Right lobe of liver (tissue), 6 donors: ENCODE measurements around the gene DLGAP5. TPM values are rescaled to one million over a fixed set of nuclear protein-coding genes. Genes with fewer than 3 reads are reported as not detected.

Source experiments
- ATAC-seq, 4 donors: fragments of 200-7000 bp; cut with Tn5 transposase; one replicate each; pipeline ENCODE4 v1.9.1; 2020; ENCODE audit warnings: mild to moderate bottlenecking in 4 of 4, moderate library complexity in 4 of 4
- DNase-seq, 3 donors: peaks; one replicate each; pipeline ENCODE4 v3.0.0-alpha.2; 2020
- H3K27ac ChIP-seq, 3 donors: fragments of 200-600 bp; one replicate each; pipeline ENCODE4 v1.8.0; 2022
- H3K27me3 ChIP-seq, 2 donors: fragments of 200-600 bp; one replicate each; pipeline ENCODE4 v1.8.0; 2022
- H3K36me3 ChIP-seq, 4 donors: fragments of 200-600 bp; sonication (generic) in 1 of 4; one replicate each; pipeline versions ENCODE4 v1.5.1 to v1.8.0; 2017 to 2022; ENCODE audit warnings: control low read depth in 1 of 4
- H3K4me1 ChIP-seq, 4 donors: fragments of 200-600 bp; sonication (generic) in 1 of 4; one replicate each; pipeline versions ENCODE4 v1.5.1 to v1.8.0; 2017 to 2022; ENCODE audit warnings: control low read depth in 1 of 4
- H3K4me3 ChIP-seq, 3 donors: fragments of 200-600 bp; one replicate each; pipeline ENCODE4 v1.8.0; 2022
- H3K9me3 ChIP-seq, 4 donors: fragments of 200-600 bp; sonication (generic) in 1 of 4; one replicate each; pipeline versions ENCODE4 v1.5.1 to v1.8.0; 2017 to 2022; ENCODE audit warnings: control low read depth in 1 of 4
- CTCF ChIP-seq, 4 donors: fragments of 200-600 bp in 3 of 4; fragments of 450-650 bp in 1 of 4; IDR thresholded peaks; one replicate each; pipeline versions ENCODE4 v1.5.1 to v1.8.0; 2016 to 2022; ENCODE audit warnings: antibody characterized with exemption in 4 of 4, mild to moderate bottlenecking in 2 of 4
- POLR2A ChIP-seq: fragments of 450-650 bp; IDR thresholded peaks from one replicate; pipeline ENCODE4 v1.6.1; 2017; ENCODE audit warnings: antibody characterized with exemption, mild to moderate bottlenecking
- WGBS: methylation state at CpG from one replicate; pipeline ENCODE4 v1.1.6; 2018; ENCODE audit warnings: low coverage, low lambda C conversion rate; ENCODE audit not compliant: insufficient coverage; ENCODE audit errors: missing lambda C conversion rate; 5-methylcytosine and 5-hydroxymethylcytosine counted together
- intact Hi-C, 2 donors: fragments of 100-400 bp; cut with DNase I; formaldehyde crosslinking; loops; one replicate each; pipeline versions ENCODE4 v1.11.2 to v1.14.1; 2022
- total RNA-seq, 6 experiments: library from RNA; depleted of rRNA in 2 of 6; stranded (reverse); fragments of >200 nt in 2 of 6; fragmentation: NEBNext Ultra II Directional in 3 of 6; extraction: Animal tissue kit (Norgen Biotek cat#: 25700) in 3 of 6; gene quantifications; one replicate each; pipeline versions ENCODE4 v1.1.0 to v1.2.4, GENCODE V29; 2016 to 2023
- donor health status: DM: no; HTN: yes; CAD: no.
- donor health status: DM: no; HTN: no; CAD: no.
- donor health status: DM: no; HTN: no; CAD: no.
- donor health status: DM: no; HTN: yes; CAD: no.
- donor health status: DM: no; HTN: yes; CAD: no.

The DLGAP5 gene
- total RNA-seq, 6 experiments from 2014 or later, result 0.27 to 1.3 (median 0.86) TPM; not detected in 1

DNA sequence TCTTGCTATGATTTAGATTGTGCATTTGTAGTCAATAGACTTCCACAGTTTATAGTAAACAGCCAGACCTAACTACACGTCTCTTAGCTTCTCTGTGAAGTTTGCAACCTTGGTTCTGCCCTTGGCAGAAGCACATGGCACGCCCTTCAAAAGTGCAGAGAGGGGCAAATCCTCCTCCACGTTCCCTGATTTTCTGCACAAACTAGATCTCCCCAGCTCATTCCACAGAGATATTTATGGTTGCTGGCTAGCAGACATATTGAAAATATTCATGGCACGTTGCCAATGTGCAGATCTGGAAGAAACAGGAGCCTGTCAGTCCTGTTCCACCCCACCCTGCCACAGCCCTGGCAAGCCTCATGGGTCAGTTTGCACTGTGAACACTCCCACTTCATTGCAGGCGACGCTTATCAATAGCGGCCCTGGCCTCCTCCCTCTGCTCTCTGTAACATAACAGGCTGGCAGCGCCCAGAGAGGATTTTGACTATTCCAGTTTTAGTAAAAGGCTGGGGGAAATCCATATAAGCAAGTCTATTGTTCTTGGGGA, 68.9 kb downstream of the DLGAP5 start:
- H3K4me3 ChIP-seq, result no peak overlapping the region
- ATAC-seq (peak in 1 of 4 donors; percentile 16), DNase-seq (no peak)
- TF ChIP-seq POLR2A (no peak), CTCF (IDR thresholded peaks at IDR 0.05) (no peak)
- H3K27ac ChIP-seq, result no peak overlapping the region
- H3K27me3 ChIP-seq, result no peaks in the 10 kb centered on the region
- intact Hi-C loops, result no loop called here
- H3K9me3 ChIP-seq, result no peaks in the 10 kb centered on the region
- H3K36me3 ChIP-seq, result no peaks in the 10 kb centered on the region
- H3K4me1 ChIP-seq, result no peaks in the 10 kb centered on the region
- WGBS, result 47% methylated on average over 8 of the region's 8 CpGs

- no peak for ATAC-seq
- Histone ChIP-seq H3K36me3 (no peaks in the 10 kb centered on the region), H3K4me1 (no peaks in the 10 kb centered on the region), H3K27me3 (no peaks in the 10 kb centered on the region), H3K27ac (no peak overlapping the region), H3K9me3 (no peaks in the 10 kb centered on the region), H3K4me3 (no peak overlapping the region)
- WGBS, result 79% methylated on average over 9 of the region's 9 CpGs
- intact Hi-C loops, result no loop called here
- no peak for TF ChIP-seq POLR2A
- no peak for TF ChIP-seq CTCF (IDR thresholded peaks at IDR 0.05)
- DNase-seq, result no peak
Observed at GRCh38 chr14:55121628-55122439, 69.6 kb downstream of the DLGAP5 start.

- DNase-seq (no peak), ATAC-seq (peak; percentile 37 to 51 (median 44))
- intact Hi-C loops, result no loop called here
- no peak overlapping the region for H3K27ac ChIP-seq
- H3K36me3 ChIP-seq, result no peaks in the 10 kb centered on the region
- H3K4me3 ChIP-seq, result no peak overlapping the region
- no peaks in the 10 kb centered on the region for H3K9me3 ChIP-seq
- TF ChIP-seq POLR2A (no peak), CTCF (IDR thresholded peaks at IDR 0.05) (no peak)
- WGBS, result 68% methylated on average over 13 of the region's 13 CpGs
- no peaks in the 10 kb centered on the region for H3K27me3 ChIP-seq
- H3K4me1 ChIP-seq, result no peaks in the 10 kb centered on the region
Observed at GRCh38 chr14:55120571-55121495, 70.6 kb downstream of the DLGAP5 start.

DNA sequence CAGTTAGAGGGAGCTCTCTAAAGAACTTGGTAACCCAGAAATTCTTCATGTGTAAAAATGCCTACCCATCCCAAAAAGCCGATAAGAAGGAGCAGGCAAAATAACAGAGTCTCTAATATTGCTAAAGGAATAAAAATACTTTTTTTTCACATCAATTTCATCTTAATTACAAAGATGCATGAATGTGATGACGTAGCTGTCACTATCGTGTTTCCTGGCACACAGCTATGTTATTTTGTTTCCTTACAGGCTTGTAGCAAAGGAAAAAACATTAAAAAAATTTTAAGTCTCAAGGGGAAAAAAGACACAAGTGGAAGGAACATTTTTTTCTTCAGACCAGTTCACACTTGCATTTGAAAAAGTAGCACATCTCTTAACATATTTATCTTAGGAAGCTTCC, 72.6 kb downstream of the DLGAP5 start:
- TF ChIP-seq CTCF (IDR thresholded peaks at IDR 0.05) (no peak), POLR2A (no peak)
- WGBS, result 55% methylated on average over 3 of the region's 3 CpGs
- H3K36me3 ChIP-seq, result no peaks in the 10 kb centered on the region
- DNase-seq (no peak), ATAC-seq (no peak)
- no peaks in the 10 kb centered on the region for H3K9me3 ChIP-seq
- H3K4me3 ChIP-seq, result no peak overlapping the region
- intact Hi-C loops, result no loop called here
- H3K27ac ChIP-seq, result peak overlapping the region; percentile 8 to 50 (median 40)
- no peaks in the 10 kb centered on the region for H3K27me3 ChIP-seq
- H3K4me1 ChIP-seq, result no peaks in the 10 kb centered on the region
